Sigmoid colon (tissue), 7 donors: ENCODE measurements around the gene THBS2. TPM values are rescaled to one million over a fixed set of nuclear protein-coding genes. Genes with fewer than 3 reads are reported as not detected.
"Not testable (repeated sequence)": the region's sequence is repeated elsewhere in the genome, so short reads cannot be mapped to it uniquely, and the experiment has no call there.

Experiments
- DNase-seq: peaks from one replicate; pipeline ENCODE4 v3.0.0-alpha.2; 2019
- H3K27ac ChIP-seq, 4 donors: fragments of 200-600 bp; sonication (generic); one replicate each; pipeline ENCODE4 v1.5.1; 2016 to 2019; ENCODE audit warnings: mild to moderate bottlenecking in 1 of 4
- H3K27me3 ChIP-seq, 3 donors: fragments of 200-600 bp; sonication (generic); one replicate each; pipeline ENCODE4 v1.5.1; 2019; ENCODE audit warnings: mild to moderate bottlenecking in 1 of 3
- H3K36me3 ChIP-seq, 4 donors: fragments of 200-600 bp; sonication (generic); one replicate each; pipeline ENCODE4 v1.5.1; 2016 to 2019
- H3K4me1 ChIP-seq, 4 donors: fragments of 200-600 bp; sonication (generic); one replicate each; pipeline ENCODE4 v1.5.1; 2017 to 2019
- H3K4me3 ChIP-seq, 4 donors: fragments of 200-600 bp; sonication (generic); one replicate each; pipeline ENCODE4 v1.5.1; 2017 to 2019; ENCODE audit warnings: mild to moderate bottlenecking in 2 of 4, moderate library complexity in 1 of 4
- H3K9me3 ChIP-seq, 4 donors: fragments of 200-600 bp in 3 of 4; sonication (generic) in 3 of 4; one replicate each; pipeline versions ENCODE4 v1.5.1 to v1.6.1; 2013 to 2019
- CTCF ChIP-seq, 4 experiments: fragments of 450-650 bp in 3 of 4; fragments of 200-600 bp in 1 of 4; IDR thresholded peaks; one replicate each; pipeline ENCODE4 v1.5.1; 2016 to 2019; ENCODE audit warnings: antibody characterized with exemption in 4 of 4, mild to moderate bottlenecking in 3 of 4, moderate library complexity in 2 of 4
- EP300 ChIP-seq, 4 donors: sonication (generic); formaldehyde crosslinking; IDR thresholded peaks; one replicate each; pipeline ENCODE4 v1.6.1; 2017; ENCODE audit warnings: antibody characterized with exemption in 4 of 4
- POLR2A ChIP-seq, 2 donors: fragments of 450-650 bp; IDR thresholded peaks; one replicate each; pipeline ENCODE4 v1.6.1; 2016; ENCODE audit warnings: antibody characterized with exemption in 2 of 2, mild to moderate bottlenecking in 2 of 2, moderate library complexity in 2 of 2
- POLR2AphosphoS5 ChIP-seq, 4 donors: sonication (generic); formaldehyde crosslinking; IDR thresholded peaks; one replicate each; pipeline ENCODE4 v1.6.1; 2017; ENCODE audit warnings: antibody characterized with exemption in 4 of 4
- WGBS, 2 donors: extraction: QIAGEN DNeasy Blood & Tissue Kit; methylation state at CpG; one replicate each; pipeline ENCODE4 v1.1.7; 2013; 5-methylcytosine and 5-hydroxymethylcytosine counted together
- intact Hi-C: fragments of 100-400 bp; cut with DNase I; formaldehyde crosslinking; loops from one replicate; pipeline ENCODE4 v1.15.1; 2023
- polyA plus RNA-seq, 3 donors: library from polyadenylated mRNA; stranded (reverse); fragments of 200-250 nt; gene quantifications; one replicate each; pipeline ENCODE4 v1.2.3, GENCODE V29; 2013
- total RNA-seq, 4 donors: library from RNA; depleted of rRNA; stranded (reverse); fragments of >200 nt; gene quantifications; one replicate each; pipeline ENCODE4 v1.1.0, GENCODE V29; 2016
- donor health status: healthy with polysubstance abuse.
- donor health status: Bipolar disorder and iron deficiency.
- donor health status: healthy.

THBS2 gene
- total and polyA plus RNA-seq, 7 donors = 1.7 to 59.0 (median 37.6) TPM

- H3K4me1 ChIP-seq = peaks cover 0 to 14% (median 7%) of the 10 kb centered on the region in 4 donors
- no peaks in the 10 kb centered on the region for H3K9me3 ChIP-seq
- H3K27ac ChIP-seq = no peak overlapping the region
- TF ChIP-seq POLR2AphosphoS5 (IDR thresholded peaks at IDR 0.05) (no peak), POLR2A (IDR thresholded peaks at IDR 0.05) (no peak), EP300 (IDR thresholded peaks at IDR 0.05) (no peak), CTCF (IDR thresholded peaks at IDR 0.05) (no peak)
- WGBS, 2 donors = 78 to 86% methylated on average over 21 of the region's 21 CpGs
- peak; percentile 88 for DNase-seq
- intact Hi-C loops = no loop called here
- no peaks in the 10 kb centered on the region for H3K36me3 ChIP-seq
- H3K27me3 ChIP-seq = no peaks in the 10 kb centered on the region
- no peak overlapping the region for H3K4me3 ChIP-seq
Measured at GRCh38 chr6:169263836-169264608, 10.4 kb upstream of the THBS2 start.

- Histone ChIP-seq H3K27me3 (no peaks in the 10 kb centered on the region), H3K36me3 (no peaks in the 10 kb centered on the region), H3K4me1 (peaks cover 0 to 14% (median 7%) of the 10 kb centered on the region in 4 donors), H3K9me3 (no peaks in the 10 kb centered on the region), H3K27ac (no peak overlapping the region), H3K4me3 (no peak overlapping the region)
- no peak for TF ChIP-seq POLR2A (IDR thresholded peaks at IDR 0.05)
- no peak for TF ChIP-seq CTCF (IDR thresholded peaks at IDR 0.05)
- no peak for TF ChIP-seq EP300 (IDR thresholded peaks at IDR 0.05)
- no peak for TF ChIP-seq POLR2AphosphoS5 (IDR thresholded peaks at IDR 0.05)
- no peak for DNase-seq
- intact Hi-C loops = no loop called here
- WGBS, 2 donors = 54 to 69% methylated on average over 3 of the region's 3 CpGs
Measured at GRCh38 chr6:169263374-169263773, 9.7 kb upstream of the THBS2 start.

GRCh38 chr6:169262602-169263001 is 9.0 kb upstream of the THBS2 start:
- intact Hi-C loops, H3K9me3 ChIP-seq, H3K27ac ChIP-seq, DNase-seq, H3K36me3 ChIP-seq, H3K27me3 ChIP-seq, H3K4me3 ChIP-seq: not testable (repeated sequence)
- WGBS, 2 donors = 94 to 95% methylated on average over 14 of the region's 14 CpGs
- H3K4me1 ChIP-seq = peaks cover 0 to 14% (median 7%) of the 10 kb centered on the region in 4 donors

GRCh38 chr6:169256518-169256917 is 2.9 kb upstream of the THBS2 start:
- 81 to 94% methylated on average over 8 of the region's 8 CpGs for WGBS, 2 donors
- peaks cover 0 to 30% (median 13%) of the 10 kb centered on the region in 4 donors for H3K4me1 ChIP-seq
- H3K4me3 ChIP-seq = no peak overlapping the region
- no peaks in the 10 kb centered on the region for H3K9me3 ChIP-seq
- H3K36me3 ChIP-seq = no peaks in the 10 kb centered on the region
- no peaks in the 10 kb centered on the region for H3K27me3 ChIP-seq
- no peak for DNase-seq
- intact Hi-C loops = no loop called here
- no peak overlapping the region for H3K27ac ChIP-seq
- no peak for TF ChIP-seq CTCF (IDR thresholded peaks at IDR 0.05)
- TF ChIP-seq POLR2A (IDR thresholded peaks at IDR 0.05) = no peak
- no peak for TF ChIP-seq EP300 (IDR thresholded peaks at IDR 0.05)
- no peak for TF ChIP-seq POLR2AphosphoS5 (IDR thresholded peaks at IDR 0.05)

GRCh38 chr6:169256061-169256460 is 2.4 kb upstream of the THBS2 start:
- intact Hi-C loops = no loop called here
- H3K4me1 ChIP-seq = peaks cover 0 to 32% (median 15%) of the 10 kb centered on the region in 4 donors
- 91 to 94% methylated on average over 8 of the region's 8 CpGs for WGBS, 2 donors
- TF ChIP-seq CTCF (IDR thresholded peaks at IDR 0.05) = no peak
- TF ChIP-seq EP300 (IDR thresholded peaks at IDR 0.05) = no peak
- no peak for TF ChIP-seq POLR2AphosphoS5 (IDR thresholded peaks at IDR 0.05)
- TF ChIP-seq POLR2A (IDR thresholded peaks at IDR 0.05) = no peak
- DNase-seq = no peak
- H3K27me3 ChIP-seq = no peaks in the 10 kb centered on the region
- H3K9me3 ChIP-seq = no peaks in the 10 kb centered on the region
- H3K27ac ChIP-seq = no peak overlapping the region
- no peaks in the 10 kb centered on the region for H3K36me3 ChIP-seq
- no peak overlapping the region for H3K4me3 ChIP-seq
